Aorta (tissue), 5 donors: Measurements from ENCODE around the gene C4orf50. TPM values are rescaled to one million over a fixed set of nuclear protein-coding genes. Genes with fewer than 3 reads are reported as not detected.
A peak's percentile ranks its signal among the peaks of the same experiment; 100 is the strongest.

ENCODE experiments used
- ATAC-seq: fragments of 200-7000 bp; cut with Tn5 transposase; one replicate; pipeline ENCODE4 v1.9.1; 2022; ENCODE audit warnings: moderate library complexity; ENCODE audit not compliant: low FRiP score
- DNase-seq, 2 donors: peaks; one replicate each; pipeline ENCODE4 v3.0.0-alpha.2; 2020
- H3K27ac ChIP-seq, 2 donors: one replicate each; pipeline ENCODE4 v1.5.1; 2013; ENCODE audit warnings: low read length in 2 of 2, mild to moderate bottlenecking in 2 of 2, moderate library complexity in 2 of 2, control low read depth in 1 of 2, inconsistent platforms in 1 of 2, low read depth in 1 of 2
- H3K27me3 ChIP-seq, 2 donors: one replicate each; pipeline ENCODE4 v1.6.1; 2013; ENCODE audit warnings: control low read depth in 1 of 2, low read length in 1 of 2, mild to moderate bottlenecking in 1 of 2, moderate library complexity in 1 of 2; ENCODE audit not compliant: insufficient read depth in 2 of 2, control insufficient read depth in 1 of 2
- H3K36me3 ChIP-seq, 2 donors: one replicate each; pipeline ENCODE4 v1.6.1; 2013; ENCODE audit warnings: control low read depth in 1 of 2, low read length in 1 of 2, mild to moderate bottlenecking in 1 of 2; ENCODE audit not compliant: insufficient read depth in 2 of 2, control insufficient read depth in 1 of 2
- H3K4me1 ChIP-seq, 2 donors: one replicate each; pipeline ENCODE4 v1.6.1; 2013; ENCODE audit warnings: low read length in 2 of 2, control low read depth in 1 of 2, mild to moderate bottlenecking in 1 of 2, moderate library complexity in 1 of 2; ENCODE audit not compliant: insufficient read depth in 2 of 2, control insufficient read depth in 1 of 2
- H3K4me3 ChIP-seq, 2 donors: one replicate each; pipeline ENCODE4 v1.5.1; 2013; ENCODE audit warnings: low read length in 2 of 2, control low read depth in 1 of 2, mild to moderate bottlenecking in 1 of 2
- H3K9me3 ChIP-seq: one replicate; pipeline ENCODE4 v1.6.1; 2013; ENCODE audit warnings: mild to moderate bottlenecking, low read length; ENCODE audit not compliant: control insufficient read depth
- whole genome bisulfite sequencing, 2 donors: extraction: QIAGEN DNeasy Blood & Tissue Kit; methylation state at CpG; one replicate each; pipeline ENCODE4 v1.1.7; 2013; 5-methylcytosine and 5-hydroxymethylcytosine counted together
- intact Hi-C, 2 donors: fragments of 100-400 bp; cut with DNase I; formaldehyde crosslinking; loops; one replicate each; pipeline versions ENCODE4 v1.14.2 to v1.15.0; 2022
- polyA plus RNA-seq, 2 donors: library from polyadenylated mRNA; stranded (reverse); fragments of 200-250 nt; gene quantifications; one replicate each; pipeline ENCODE4 v1.2.3, GENCODE V29; 2013
- total RNA-seq, 2 donors: library from RNA; stranded (reverse); fragmentation: NEBNext Ultra II Directional; extraction: Animal tissue kit (Norgen Biotek cat#: 25700); gene quantifications; one replicate each; pipeline ENCODE4 v1.2.1, GENCODE V29; 2021
- donor health status: healthy with polysubstance abuse.
- donor health status: Bipolar disorder and iron deficiency.
- donor health status: DM: no; HTN: no; CAD: no.
- donor health status: DM: no; HTN: no; CAD: no.
- donor health status: DM: yes; HTN: yes; CAD: no.

The C4orf50 gene
- total and polyA plus RNA-seq, 4 donors, result 0.03 to 0.06 TPM; not detected in 2

DNA sequence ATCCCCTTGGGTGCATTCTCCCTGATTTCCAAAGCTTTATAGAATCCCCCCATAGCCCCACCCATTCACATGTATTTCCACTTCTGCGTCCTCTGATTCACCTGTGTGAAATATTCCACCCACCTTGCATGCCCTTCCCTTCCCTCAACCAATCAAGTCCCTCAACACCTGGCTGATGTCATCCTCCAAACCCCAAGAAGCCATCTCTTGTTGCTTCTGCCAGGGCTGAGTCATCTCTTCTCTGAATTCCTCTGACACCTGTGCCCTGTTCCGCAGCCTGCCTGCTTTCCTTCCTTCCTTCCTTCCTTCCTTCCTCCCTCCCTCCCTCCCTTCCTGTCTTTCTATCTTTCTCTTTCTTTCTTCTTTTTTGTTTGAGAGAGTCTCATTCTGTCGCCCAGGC, 135.3 kb downstream of the C4orf50 start:
- 88 to 90% methylated on average over 3 of the region's 3 CpGs for WGBS, 2 donors
- H3K36me3 ChIP-seq, result no peaks in the 10 kb centered on the region
- peaks cover 7% of the 10 kb centered on the region for H3K9me3 ChIP-seq
- DNase-seq (no peak), ATAC-seq (no peak)
- peaks cover 0 to 6% of the 10 kb centered on the region in 2 donors for H3K27me3 ChIP-seq
- no peak overlapping the region for H3K4me3 ChIP-seq
- H3K4me1 ChIP-seq, result no peaks in the 10 kb centered on the region
- H3K27ac ChIP-seq, result no peak overlapping the region
- intact Hi-C loops, result no loop called here

GRCh38 chr4:5881340-5881739, 136.9 kb downstream of the C4orf50 start:
- H3K27me3 ChIP-seq, result peaks cover 0 to 7% of the 10 kb centered on the region in 2 donors
- no peak for DNase-seq
- no peak overlapping the region for H3K27ac ChIP-seq
- 7 to 13% methylated on average over 4 of the region's 4 CpGs for WGBS, 2 donors
- H3K4me3 ChIP-seq, result no peak overlapping the region
- peaks cover 8% of the 10 kb centered on the region for H3K9me3 ChIP-seq
- intact Hi-C loops, result no loop called here
- H3K36me3 ChIP-seq, result no peaks in the 10 kb centered on the region
- no peak for ATAC-seq
- H3K4me1 ChIP-seq, result no peaks in the 10 kb centered on the region

DNA sequence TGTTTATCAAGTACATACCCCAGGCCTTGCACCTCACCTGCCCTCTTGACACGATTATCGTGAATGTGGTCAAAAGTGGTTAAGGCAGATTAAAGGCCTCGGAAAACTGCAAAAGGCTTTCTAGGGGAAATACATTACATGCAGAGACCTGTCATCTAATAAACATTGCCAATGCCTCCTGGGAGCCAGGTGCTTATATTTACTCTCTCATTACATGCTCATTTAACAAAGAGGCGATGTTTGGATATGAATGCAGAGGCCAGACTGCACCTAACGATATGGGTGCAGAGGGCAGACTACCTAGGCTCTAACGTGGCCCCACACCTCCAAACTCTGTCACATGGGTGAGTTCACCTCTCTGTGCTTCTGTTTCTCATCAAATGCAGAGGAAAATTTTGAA, 139.9 kb downstream of the C4orf50 start:
- Histone ChIP-seq H3K4me1 (no peaks in the 10 kb centered on the region), H3K27ac (no peak overlapping the region), H3K36me3 (no peaks in the 10 kb centered on the region), H3K4me3 (no peak overlapping the region), H3K9me3 (peaks cover 8% of the 10 kb centered on the region), H3K27me3 (peaks cover 0 to 7% of the 10 kb centered on the region in 2 donors)
- intact Hi-C loops, result no loop called here
- DNase-seq, result no peak
- ATAC-seq, result no peak
- WGBS, 2 donors, result 82 to 85% methylated on average over 6 of the region's 6 CpGs

GRCh38 chr4:5877392-5877791, 140.8 kb downstream of the C4orf50 start:
- H3K27me3 ChIP-seq, result peaks cover 0 to 7% of the 10 kb centered on the region in 2 donors
- H3K27ac ChIP-seq, result no peak overlapping the region
- WGBS, 2 donors, result 71 to 73% methylated on average over 9 of the region's 9 CpGs
- H3K4me1 ChIP-seq, result no peaks in the 10 kb centered on the region
- no peak overlapping the region for H3K4me3 ChIP-seq
- no peaks in the 10 kb centered on the region for H3K36me3 ChIP-seq
- DNase-seq, result no peak
- ATAC-seq, result no peak
- intact Hi-C loops, result no loop called here
- peaks cover 14% of the 10 kb centered on the region for H3K9me3 ChIP-seq

- peak in 1 of 2 donors; percentile 37 for DNase-seq
- Histone ChIP-seq H3K4me3 (no peak overlapping the region), H3K9me3 (peaks cover 10% of the 10 kb centered on the region), H3K27me3 (peaks cover 0 to 5% of the 10 kb centered on the region in 2 donors), H3K36me3 (no peaks in the 10 kb centered on the region), H3K27ac (no peak overlapping the region), H3K4me1 (no peaks in the 10 kb centered on the region)
- intact Hi-C loops, result no loop called here
- ATAC-seq, result peak; percentile 33
- WGBS, 2 donors, result 37 to 46% methylated on average over 6 of the region's 6 CpGs
Observed at GRCh38 chr4:5874811-5875449, 143.3 kb downstream of the C4orf50 start.

DNA sequence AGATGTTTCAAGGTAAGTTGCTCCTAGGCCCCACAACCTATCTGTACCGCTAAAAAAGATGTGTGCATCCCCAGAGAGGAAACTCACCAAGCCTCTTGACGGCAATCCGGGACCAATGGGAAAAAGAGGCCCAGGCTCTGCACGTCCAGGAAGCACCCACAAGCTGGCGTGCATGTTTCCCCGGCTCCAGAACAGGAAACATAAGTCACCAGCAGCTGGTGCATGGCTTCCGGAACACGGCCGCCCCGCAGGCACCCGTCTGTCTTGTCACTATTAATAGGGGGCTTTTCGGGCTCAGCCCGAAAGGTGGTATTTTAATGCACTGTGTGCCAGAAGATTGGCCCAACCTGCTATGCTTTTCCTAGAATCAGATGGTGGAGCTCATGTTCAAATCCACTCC, 147.5 kb downstream of the C4orf50 start:
- ATAC-seq (no peak), DNase-seq (no peak)
- no peaks in the 10 kb centered on the region for H3K4me1 ChIP-seq
- H3K9me3 ChIP-seq, result peaks cover 5% of the 10 kb centered on the region
- H3K4me3 ChIP-seq, result no peak overlapping the region
- H3K36me3 ChIP-seq, result no peaks in the 10 kb centered on the region
- intact Hi-C loops, result no loop called here
- H3K27ac ChIP-seq, result no peak overlapping the region
- no peaks in the 10 kb centered on the region for H3K27me3 ChIP-seq
- WGBS, 2 donors, result 64 to 67% methylated on average over 13 of the region's 13 CpGs

- WGBS, 2 donors, result 66 to 69% methylated on average over 14 of the region's 14 CpGs
- no peaks in the 10 kb centered on the region for H3K36me3 ChIP-seq
Observed at GRCh38 chr4:5869966-5870619, 148.1 kb downstream of the C4orf50 start.

DNA sequence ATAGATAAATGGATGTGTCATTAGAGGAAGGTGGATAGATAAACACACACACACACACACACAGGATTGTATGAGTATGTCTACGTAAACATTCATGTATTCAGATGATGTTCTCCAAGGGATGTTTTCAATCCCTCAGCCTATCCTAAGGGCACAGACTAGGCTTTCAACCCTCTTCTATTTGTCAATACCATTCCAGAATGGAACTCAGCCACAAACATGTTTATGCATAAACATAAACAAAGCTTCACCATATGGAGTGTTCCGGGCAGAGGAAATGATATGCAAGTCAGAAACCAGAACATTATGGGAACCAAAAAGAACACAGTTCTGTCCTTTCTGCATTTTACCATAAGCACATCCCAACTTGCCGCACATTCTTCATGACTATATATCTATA, 150.4 kb downstream of the C4orf50 start:
- intact Hi-C loops, result no loop called here
- DNase-seq (no peak), ATAC-seq (no peak)
- 91 to 93% methylated on average over 3 of the region's 3 CpGs for WGBS, 2 donors
- Histone ChIP-seq H3K27ac (no peak overlapping the region), H3K4me3 (no peak overlapping the region), H3K27me3 (no peaks in the 10 kb centered on the region), H3K9me3 (peaks cover 3% of the 10 kb centered on the region), H3K36me3 (no peaks in the 10 kb centered on the region), H3K4me1 (no peaks in the 10 kb centered on the region)

More at GRCh38 chr4:5869966-5870619, 148.1 kb downstream of the C4orf50 start:
- peaks cover 5% of the 10 kb centered on the region for H3K9me3 ChIP-seq
- no peaks in the 10 kb centered on the region for H3K27me3 ChIP-seq
- ATAC-seq, result no peak
- H3K4me3 ChIP-seq, result no peak overlapping the region
- no peak overlapping the region for H3K27ac ChIP-seq
- intact Hi-C loops, result no loop called here
- DNase-seq, result no peak
- H3K4me1 ChIP-seq, result no peaks in the 10 kb centered on the region
